Measurements from ENCODE around the gene KIF19.

- TF ChIP-seq POLR2A (IDR thresholded peaks at IDR 0.05), result no peak
- TF ChIP-seq CTCF (IDR thresholded peaks at IDR 0.05), result no peak
- no peak for TF ChIP-seq POLR2AphosphoS5 (IDR thresholded peaks at IDR 0.05)
- TF ChIP-seq EP300 (IDR thresholded peaks at IDR 0.05; ENCODE audit: low read depth), result no peak
These were observed 17.8 kb upstream of the KIF19 start for GRCh38 chr17:74307984-74308773.
